SK-MEL-5 (cell line): ENCODE data around the gene USH2A. TPM values are rescaled to one million over a fixed set of nuclear protein-coding genes. Genes with fewer than 3 reads are reported as not detected.

Experiments used
- DNase-seq: peaks from one replicate; pipeline ENCODE4 v3.0.0-alpha.2; 2016; ENCODE audit warnings: low read depth, low spot score
- in situ Hi-C: cut with HindIII; loops from 2 replicates; pipeline ENCODE4 v1.10.0; 2016; ENCODE audit warnings: low sequenced_read_pairs, high pct_unique_total_duplicates, low pct_unique_long_range_greater_than_20kb
- total RNA-seq: library from RNA; depleted of rRNA; stranded (reverse); fragments of >200 nt; shearing (Covaris generic); gene quantifications from 2 replicates; pipeline ENCODE4 v1.2.3, GENCODE V29; 2014

The USH2A gene
- total RNA-seq, 1 experiment from 2014 or later = 0.79 TPM

DNA sequence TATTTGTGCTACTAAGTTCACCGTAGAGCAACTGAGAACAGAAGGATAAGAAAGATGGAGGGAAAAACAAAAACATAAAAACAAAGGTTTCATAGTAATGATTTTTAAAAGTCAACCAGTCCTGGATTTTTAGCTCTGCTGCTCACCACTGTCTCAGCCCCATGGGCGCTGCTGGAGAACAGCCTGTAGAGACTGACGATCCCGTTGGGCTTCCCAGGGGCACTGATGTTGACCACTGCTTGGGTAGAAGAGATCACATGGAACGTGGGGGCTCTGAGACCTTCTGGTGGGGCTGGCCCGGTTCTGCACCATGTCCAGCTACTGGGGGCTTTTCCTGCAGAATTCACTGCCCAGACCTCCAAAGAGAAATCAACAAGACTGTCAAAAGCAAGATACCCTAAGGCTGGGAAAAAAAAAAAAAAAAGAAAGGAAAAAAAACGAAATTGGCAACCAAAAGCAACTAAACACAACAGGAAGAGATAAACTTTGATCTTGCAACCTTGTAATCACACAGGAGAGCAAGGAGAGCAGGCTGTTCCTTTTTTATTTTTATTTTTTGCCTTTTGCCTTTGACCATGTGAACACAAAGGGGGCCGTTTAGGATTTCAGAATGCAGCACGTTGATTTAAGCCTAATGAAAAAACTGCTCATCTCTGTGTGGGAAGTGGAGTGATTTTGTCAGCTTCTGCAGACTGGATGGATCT lies 772.6 kb downstream of the USH2A start:
- in situ Hi-C loops = no loop called here
- DNase-seq = no peak

DNA sequence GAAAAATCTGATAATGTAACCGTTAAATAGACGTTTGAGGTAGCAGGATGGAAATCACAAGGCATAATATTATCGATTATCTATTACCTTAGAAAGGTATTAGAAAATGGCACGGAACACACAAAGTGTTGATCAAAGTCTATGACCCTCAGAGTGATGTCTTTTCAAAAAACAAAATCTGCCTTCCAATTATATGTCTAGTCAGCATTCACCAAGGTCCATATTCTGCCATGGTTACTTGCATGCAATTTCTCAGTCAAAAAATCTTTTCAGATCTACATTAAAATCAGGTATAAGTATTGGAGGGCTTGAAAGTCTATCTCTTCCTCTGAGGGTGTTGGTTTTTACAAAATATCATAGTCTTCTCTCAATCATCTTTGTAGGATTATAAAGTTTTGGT lies 774.3 kb downstream of the USH2A start:
- DNase-seq = no peak
- in situ Hi-C loops = no loop called here

DNA sequence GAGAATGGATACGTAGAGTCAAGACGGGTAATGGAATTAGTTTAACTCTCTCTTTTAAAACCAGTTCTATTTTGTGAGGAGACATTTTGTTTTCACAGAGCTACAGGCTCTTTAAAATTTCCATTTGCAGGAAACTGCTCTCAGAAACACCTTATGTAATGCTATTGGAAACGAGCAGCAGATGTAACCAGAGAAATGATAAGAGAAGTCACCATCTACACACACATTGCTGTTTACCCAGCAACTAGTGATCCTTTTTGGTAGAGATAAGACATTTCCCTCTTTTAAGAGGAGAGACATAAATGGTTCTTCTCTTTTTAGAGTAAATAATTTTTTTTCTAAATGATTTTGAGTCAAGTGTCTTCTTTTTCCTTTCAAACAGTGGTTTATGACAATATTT lies 775.5 kb downstream of the USH2A start:
- in situ Hi-C loops = no loop called here
- DNase-seq = no peak

DNA sequence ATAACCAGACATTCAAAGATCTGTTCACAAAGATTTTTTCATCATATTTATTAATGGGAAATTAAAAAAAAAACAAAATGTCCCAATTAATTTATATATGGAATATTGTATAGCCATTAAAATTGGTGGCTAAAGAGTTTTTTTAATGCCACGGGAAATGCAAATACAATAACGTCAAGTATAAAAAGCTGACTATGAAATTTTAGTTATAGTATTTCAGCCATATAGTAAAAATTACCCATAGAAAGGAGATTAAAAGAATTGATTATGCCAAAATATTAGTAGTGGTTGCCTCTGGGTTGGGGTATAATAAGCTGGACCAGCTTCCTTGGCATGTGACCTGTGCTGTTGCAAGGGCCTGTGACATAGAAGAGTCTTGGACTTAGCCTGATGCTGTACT lies 777.4 kb downstream of the USH2A start:
- in situ Hi-C loops = no loop called here
- no peak for DNase-seq

DNA sequence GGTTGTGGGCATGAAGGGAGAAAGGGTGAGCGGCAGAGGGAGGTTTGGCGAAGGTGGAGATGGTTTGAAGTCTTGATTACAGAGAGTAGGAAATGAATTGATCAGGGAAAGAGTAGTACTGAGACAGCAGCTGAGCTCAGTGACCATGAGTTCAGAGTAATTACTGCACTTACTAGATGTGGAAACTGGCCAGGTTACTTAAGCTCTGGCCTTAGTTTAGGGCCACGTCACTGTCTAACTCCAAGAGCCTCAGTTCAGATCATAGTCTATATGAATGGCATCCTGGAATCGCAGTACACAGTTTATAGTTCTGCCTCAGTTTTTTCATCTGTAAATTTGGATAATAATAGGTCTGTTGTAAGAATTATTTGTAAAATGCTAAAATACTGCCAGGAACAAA lies 778.1 kb downstream of the USH2A start:
- in situ Hi-C loops = no loop called here
- DNase-seq = no peak

DNA sequence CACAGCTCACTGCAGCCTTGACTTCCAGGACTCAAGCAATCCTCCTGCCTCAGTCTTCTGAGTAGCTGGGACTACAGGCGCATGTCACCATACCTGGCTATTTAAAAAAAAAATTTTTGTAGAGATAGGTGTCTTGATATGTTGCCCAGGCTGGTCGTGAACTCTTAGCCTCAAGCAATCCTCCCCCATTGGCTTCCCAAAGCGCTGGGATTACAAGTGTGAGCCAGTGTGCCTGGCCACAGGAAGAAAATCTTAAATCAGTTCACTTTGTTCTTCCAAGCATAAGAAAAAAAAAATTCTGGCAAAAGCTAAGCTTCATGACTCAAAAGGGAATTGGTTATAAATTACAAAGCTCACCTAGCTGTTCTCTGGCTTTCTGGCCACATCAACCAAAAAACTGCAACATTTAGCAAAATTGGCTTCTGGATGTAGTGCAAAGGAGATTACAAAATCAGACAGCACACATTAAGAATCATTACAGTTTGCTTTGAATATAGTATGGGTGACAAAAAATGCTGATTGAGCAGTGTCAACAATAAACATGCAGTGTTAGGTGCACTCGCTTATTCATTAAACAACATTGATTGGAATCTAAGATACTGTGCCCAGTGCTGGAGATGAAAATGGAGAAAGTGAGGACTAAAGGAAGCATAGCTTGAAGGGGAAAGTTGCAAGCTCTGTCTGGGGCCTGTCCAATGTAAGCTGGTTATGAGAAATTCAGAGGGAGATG lies 779.5 kb downstream of the USH2A start:
- in situ Hi-C loops = no loop called here
- DNase-seq = no peak

DNA sequence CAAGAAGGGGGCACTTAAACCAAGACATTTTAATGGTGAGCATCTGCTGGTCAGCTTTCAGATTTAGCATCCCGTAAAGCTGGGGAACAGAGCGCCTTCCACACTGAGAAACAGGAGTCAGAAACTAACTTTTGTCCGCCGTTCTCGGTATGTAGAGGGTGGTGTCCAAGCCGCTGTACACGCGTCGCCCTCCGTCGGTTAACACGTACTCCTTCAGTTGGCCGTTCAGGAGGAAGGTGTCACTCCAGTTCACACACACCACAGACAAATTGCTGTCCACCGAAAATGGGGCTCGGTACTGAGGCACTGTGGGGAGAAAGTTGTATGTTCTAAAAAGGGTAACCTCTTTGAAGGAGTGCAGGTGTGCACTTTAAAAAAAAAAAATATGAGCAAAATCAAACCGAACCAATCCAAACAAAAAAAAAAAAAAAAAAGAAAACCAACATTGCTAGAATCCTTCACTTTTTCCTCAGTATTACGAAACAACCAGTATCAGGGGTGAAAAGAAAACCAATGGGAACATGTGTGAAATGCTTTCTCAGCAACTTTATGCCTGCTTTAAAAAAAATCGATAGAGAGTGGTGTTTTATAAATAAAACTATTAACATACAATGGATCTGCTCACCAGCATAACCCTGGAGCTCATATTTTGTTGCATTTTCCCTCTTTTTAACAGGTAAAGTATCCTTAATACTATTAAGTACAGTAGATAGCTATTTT lies 782.7 kb downstream of the USH2A start:
- in situ Hi-C loops = no loop called here
- DNase-seq = no peak

DNA sequence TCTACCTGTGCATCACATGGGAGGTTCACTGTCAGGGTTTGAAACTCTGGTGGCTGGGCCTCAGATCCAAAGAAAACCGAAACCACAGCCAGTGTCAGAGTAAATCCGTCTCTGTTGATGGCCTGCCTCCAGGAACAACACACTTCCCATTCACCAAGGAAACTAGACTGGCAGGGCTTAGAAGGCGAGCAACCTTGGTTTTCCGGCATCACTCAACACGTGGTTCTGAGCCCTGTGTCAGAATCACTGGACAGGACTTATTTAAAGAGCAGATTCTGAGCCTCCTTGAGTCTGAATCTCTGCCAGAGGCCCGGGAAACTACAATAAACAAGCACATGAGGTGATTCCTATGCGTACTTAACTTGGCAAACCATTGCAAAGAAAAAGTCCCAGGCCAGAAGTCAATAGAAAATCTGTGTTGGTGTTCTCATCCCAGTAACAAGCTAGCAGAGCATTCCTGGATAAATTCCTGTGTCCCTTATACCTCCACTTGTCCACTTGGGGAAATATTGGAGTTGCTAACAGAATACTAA lies 786.1 kb downstream of the USH2A start:
- in situ Hi-C loops = no loop called here
- DNase-seq = no peak

DNA sequence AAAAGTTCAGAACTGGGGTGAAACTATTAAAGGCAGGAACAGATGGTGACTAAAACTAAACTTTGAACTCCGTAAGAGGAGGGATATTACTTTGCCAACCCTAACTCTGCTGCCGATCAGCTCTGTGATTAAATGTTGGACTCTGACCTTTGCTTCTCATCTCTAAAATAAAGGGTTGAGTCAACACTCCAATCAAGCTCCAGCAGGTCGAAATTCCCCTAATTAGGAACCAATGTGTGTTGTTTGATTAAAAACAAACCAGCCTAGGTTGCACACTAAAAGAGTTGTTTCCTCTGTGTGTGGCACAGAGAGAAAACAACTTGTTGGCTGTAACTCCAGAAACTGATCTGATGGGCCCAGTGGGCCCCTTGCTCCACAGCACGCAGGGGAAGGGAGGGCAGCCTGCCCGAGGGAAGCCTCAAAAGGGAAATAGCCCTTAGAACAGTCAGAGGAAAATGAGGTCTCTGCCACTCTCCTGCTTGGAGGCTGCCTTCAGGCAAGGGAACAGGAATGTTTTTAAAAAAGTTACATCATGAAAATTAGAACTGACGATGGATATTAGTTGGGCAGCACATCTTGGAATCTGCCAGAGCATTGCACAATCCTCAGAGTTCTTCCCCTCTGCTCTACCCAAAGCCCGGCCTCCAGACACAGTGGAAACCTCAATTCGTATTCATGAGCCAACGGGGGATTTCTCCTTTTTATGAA lies 786.8 kb downstream of the USH2A start:
- no peak for DNase-seq
- in situ Hi-C loops = no loop called here

DNA sequence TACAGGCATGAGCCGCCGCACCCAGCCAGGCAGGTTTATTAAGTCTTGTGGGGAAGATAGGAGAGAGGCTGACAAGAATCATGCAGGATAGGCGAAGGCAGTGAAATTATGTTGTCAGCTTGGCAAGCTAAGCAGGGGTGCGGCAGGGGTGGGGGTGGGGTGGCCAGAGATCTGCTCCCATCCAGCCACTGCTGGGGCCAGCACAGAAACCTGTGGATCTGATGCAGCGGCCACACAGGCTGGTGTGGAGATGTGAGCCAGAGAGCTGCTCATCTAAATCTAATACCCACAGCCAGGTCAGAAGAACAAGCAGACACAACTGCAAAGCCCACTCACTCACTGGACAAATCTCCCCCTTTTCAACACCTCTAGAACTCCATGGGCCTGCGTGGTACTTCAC lies 787.4 kb downstream of the USH2A start:
- DNase-seq = no peak

DNA sequence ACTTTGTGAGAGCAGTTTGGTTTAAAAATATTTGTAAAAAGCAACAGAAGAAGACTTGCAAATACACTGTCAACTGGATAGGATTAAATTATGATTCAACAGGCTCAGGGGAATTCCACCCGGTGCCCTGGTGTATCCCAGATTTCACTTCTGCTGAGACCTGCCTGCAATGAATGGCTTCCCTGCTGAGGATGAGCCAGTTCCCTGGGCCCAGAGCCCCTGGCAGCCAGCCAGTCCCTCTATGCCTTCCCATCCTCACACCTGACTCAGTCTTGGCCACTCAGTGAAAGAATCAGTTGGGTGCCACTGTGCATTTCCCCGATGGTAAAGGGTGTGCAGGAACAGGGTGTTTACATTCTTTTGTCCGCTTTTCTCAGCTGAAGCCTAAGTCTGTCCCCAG lies 791.8 kb downstream of the USH2A start:
- in situ Hi-C loops = no loop called here
- no peak for DNase-seq

More for the DNA sequence above, 787.4 kb downstream of the USH2A start:
- in situ Hi-C loops = no loop called here

DNA sequence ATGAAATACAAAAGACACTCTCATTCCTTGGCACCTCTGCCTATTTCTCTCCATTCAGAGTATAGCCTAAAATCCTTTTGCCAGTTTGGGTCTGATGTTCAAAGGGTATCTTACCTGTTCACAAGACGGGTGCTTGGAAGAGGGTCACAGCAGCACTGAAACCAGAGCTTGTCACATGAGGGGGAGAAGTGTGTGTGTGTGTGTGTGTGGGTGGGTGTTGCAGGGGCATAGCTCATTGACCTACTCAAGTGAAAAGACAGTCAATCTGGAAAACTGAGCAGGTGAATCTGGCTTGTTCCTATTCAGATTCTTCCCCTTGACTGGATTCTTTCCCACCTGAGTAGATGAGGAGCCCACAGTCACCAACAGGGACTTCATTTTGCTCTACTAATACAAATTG lies 792.2 kb downstream of the USH2A start:
- in situ Hi-C loops = no loop called here
- no peak for DNase-seq

DNA sequence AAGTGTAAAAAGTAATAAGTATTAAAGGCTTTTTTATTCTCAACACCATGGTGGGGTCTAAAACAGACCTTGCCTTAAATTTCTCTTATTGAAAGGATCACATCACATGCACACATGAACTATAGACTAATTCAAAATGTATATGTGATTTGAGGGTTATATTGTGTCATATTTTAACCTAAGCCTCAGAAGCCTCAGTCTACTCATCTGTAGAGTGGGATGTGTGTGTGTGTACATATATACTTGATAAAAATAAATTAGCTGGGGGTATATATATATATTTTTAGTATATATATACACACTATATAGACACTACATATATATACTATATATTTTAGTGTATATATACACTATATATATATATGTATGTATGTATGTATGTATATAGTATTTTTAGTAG lies 797.3 kb downstream of the USH2A start:
- no peak for DNase-seq
- in situ Hi-C loops = no loop called here

DNA sequence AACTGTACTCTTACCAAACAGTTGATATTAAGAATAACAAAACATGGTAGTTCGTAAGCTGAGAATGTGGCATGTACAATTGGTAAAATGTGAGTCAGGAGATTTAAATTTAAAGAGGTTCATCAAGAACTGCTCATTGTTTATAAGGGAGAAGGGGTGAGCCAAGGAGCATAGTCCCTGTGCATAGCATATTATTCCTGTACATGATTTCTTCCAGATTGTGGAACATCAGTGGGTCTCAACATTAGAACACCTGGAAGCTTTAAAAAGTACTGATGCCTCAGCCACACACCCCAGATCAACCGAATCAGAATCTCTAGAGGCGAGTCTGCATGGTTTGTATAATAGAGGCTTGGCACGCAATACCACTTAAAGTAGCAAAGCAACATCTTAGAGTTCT lies 800.1 kb downstream of the USH2A start:
- in situ Hi-C loops = no loop called here
- no peak for DNase-seq

DNA sequence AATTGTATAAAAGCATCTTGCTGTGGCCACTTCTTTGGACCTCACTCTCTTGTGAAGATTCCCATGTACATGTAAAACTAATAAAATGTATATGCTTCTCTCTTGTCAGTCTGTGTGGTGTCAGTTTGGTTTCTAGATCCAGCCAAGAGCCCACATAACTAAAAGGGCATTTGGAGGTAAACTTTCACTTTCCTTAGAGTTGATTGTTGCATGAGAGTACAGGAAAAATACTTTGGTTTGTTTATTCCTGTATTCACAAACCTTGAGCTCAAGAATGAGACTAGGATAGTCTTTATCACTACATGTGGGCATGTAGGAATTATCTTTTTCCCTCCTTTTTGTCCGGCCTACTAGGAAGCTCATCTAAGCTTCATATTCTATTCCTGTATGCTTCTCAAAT lies 805.3 kb downstream of the USH2A start:
- DNase-seq = no peak
- in situ Hi-C loops = no loop called here

DNA sequence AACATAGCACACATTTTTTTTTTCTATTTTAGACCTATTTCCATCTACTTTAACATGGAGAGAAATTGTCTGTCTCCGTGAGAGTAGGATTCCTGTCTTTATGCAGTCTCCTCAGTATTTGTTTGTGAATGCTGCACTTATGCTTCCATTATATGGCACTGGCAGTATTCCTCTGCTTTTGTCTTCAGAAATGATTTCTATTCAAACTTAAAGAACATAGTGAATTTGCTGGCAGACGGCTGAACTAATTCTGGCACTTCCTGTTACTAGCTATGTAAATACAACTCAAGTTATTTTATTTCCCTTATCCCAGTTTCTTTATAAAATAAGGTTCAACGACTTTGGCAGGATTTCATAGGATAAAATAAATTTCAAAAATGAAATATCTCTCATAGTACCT lies 810.9 kb downstream of the USH2A start:
- DNase-seq = no peak
- in situ Hi-C loops = no loop called here

DNA sequence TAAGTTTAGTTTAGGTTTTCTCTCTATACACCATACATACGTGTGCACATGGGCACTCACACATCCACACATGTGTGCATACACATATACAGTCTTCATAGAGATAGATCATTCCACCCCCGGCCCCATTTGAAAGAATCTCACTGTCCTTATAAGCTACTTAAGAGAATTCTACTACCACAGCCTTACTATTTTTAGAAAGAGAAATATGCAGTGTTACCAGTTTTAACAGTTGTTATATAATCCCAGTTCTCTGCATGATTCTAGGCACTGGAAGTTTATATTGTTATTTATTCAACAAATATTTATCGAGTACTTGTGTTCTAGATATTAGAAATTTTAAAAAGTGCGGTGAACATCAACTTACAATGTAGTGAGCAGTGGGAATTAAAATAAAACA lies 814.6 kb downstream of the USH2A start:
- no peak for DNase-seq
- in situ Hi-C loops = no loop called here

DNA sequence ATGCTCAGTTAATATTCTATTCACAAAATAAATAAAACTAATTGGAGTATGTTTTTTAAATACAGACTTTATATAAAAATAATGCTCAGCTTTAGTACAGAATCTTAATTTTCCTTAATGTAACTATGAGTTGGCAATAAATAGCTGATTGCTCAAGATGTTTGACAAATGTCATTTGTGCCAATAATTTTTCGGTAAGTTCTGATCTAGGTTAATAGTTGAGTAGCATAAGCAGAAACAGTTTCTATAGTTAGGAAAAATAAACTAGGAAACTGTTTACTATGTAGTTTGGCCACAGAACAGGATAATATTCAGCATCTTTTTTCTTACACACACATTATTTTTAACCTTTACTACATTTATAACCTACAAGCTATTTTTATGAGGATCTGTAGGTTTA lies 815.8 kb downstream of the USH2A start:
- in situ Hi-C loops = no loop called here
- DNase-seq = no peak
